SU-DHL-6 (cell line): ENCODE measurements around the gene JSRP1.

Source experiments
- H2AFZ ChIP-seq: fragments of 200-600 bp; sonication (generic); 2 replicates; pipeline ENCODE4 v1.6.1; 2014; ENCODE audit warnings: low read depth, mild to moderate bottlenecking, moderate library complexity, mixed read lengths, antibody characterized with exemption, low read length; ENCODE audit not compliant: severe bottlenecking
- H3F3A ChIP-seq: fragments of 200-600 bp; shearing (Covaris generic); 2 replicates; pipeline ENCODE4 v1.6.0; 2016; ENCODE audit warnings: antibody characterized with exemption, mild to moderate bottlenecking; ENCODE audit not compliant: insufficient read depth
- H3K27ac ChIP-seq: fragments of 200-600 bp; sonication (generic); 2 replicates; pipeline ENCODE4 v1.5.1; 2016; ENCODE audit warnings: low read depth, mild to moderate bottlenecking, low read length, moderate library complexity, mixed read lengths
- H3K27me3 ChIP-seq: fragments of 200-600 bp; sonication (generic), shearing (Covaris generic); 2 replicates; pipeline ENCODE4 v1.6.0; 2014; ENCODE audit warnings: mild to moderate bottlenecking, low read length
- H3K36me3 ChIP-seq: fragments of 200-600 bp; sonication (generic); 2 replicates; pipeline ENCODE4 v1.6.1; 2014; ENCODE audit warnings: mild to moderate bottlenecking, low read length, mixed read lengths
- H3K4me2 ChIP-seq: fragments of 300-600, 200-600 bp; shearing (Covaris generic), sonication (generic); 2 replicates; pipeline ENCODE4 v1.6.0; 2014; ENCODE audit warnings: low read length, low read depth, mild to moderate bottlenecking; ENCODE audit not compliant: poor library complexity, severe bottlenecking
- H3K4me3 ChIP-seq: fragments of 200-600 bp; sonication (generic); 2 replicates; pipeline ENCODE4 v1.5.1; 2014; ENCODE audit warnings: antibody characterized with exemption, low read length, mild to moderate bottlenecking, mixed read lengths; ENCODE audit not compliant: insufficient read depth, poor library complexity, severe bottlenecking
- H3K79me2 ChIP-seq: fragments of 200-600 bp; sonication (generic); 2 replicates; pipeline ENCODE4 v1.6.1; 2014; ENCODE audit warnings: mild to moderate bottlenecking, low read length, moderate library complexity; ENCODE audit not compliant: insufficient read depth
- H3K9ac ChIP-seq: fragments of 200-600 bp; sonication (generic); 2 replicates; pipeline ENCODE4 v1.7.0; 2014; ENCODE audit warnings: mild to moderate bottlenecking, low read length
- H3K9me2 ChIP-seq: fragments of 200-600 bp; sonication (generic); replicated peaks from 2 replicates; pipeline ENCODE4 v1.6.1; 2014; ENCODE audit warnings: low read length; ENCODE audit not compliant: insufficient read depth
- H3K9me3 ChIP-seq: fragments of 200-600 bp; sonication (generic); 2 replicates; pipeline ENCODE4 v1.6.1; 2014; ENCODE audit warnings: low read length, mixed read lengths; ENCODE audit not compliant: insufficient read depth
- H4K20me1 ChIP-seq: fragments of 200-600 bp; sonication (generic); 2 replicates; pipeline ENCODE4 v1.6.1; 2014; ENCODE audit warnings: low read depth, mild to moderate bottlenecking, antibody characterized with exemption, low read length, moderate library complexity, mixed read lengths
- CTCF ChIP-seq: fragments of 200-600 bp; sonication (generic); IDR thresholded peaks from one replicate; pipeline ENCODE4 v1.5.1; 2017; ENCODE audit warnings: antibody characterized with exemption, mild to moderate bottlenecking, low read length, moderate library complexity; ENCODE audit not compliant: insufficient read depth, poor library complexity, severe bottlenecking
- EZH2phosphoT487 ChIP-seq: fragments of 200-600 bp; sonication (generic), shearing (Covaris generic); conservative IDR thresholded peaks from 2 replicates; pipeline ENCODE4 v1.6.1; 2018; ENCODE audit warnings: mild to moderate bottlenecking, antibody characterized with exemption, low read length, moderate library complexity, mixed read lengths

JSRP1 gene

GRCh38 chr19:2223959-2224358 is 32.3 kb downstream of the JSRP1 start:
- no peaks in the 10 kb centered on the region for H3K36me3 ChIP-seq
- peak overlapping the region; percentile 73 for H3K27ac ChIP-seq
- no peaks in the 10 kb centered on the region for H3K9me2 ChIP-seq
- H2AFZ ChIP-seq, result no peak overlapping the region
- no peaks in the 10 kb centered on the region for H3K9me3 ChIP-seq
- TF ChIP-seq EZH2phosphoT487, result no peak
- TF ChIP-seq CTCF, result no peak
- H3K79me2 ChIP-seq, result peaks cover 7% of the 10 kb centered on the region
- H3K4me3 ChIP-seq, result no peak overlapping the region
- H3K27me3 ChIP-seq, result no peaks in the 10 kb centered on the region
- H3F3A ChIP-seq, result peaks cover 24% of the 10 kb centered on the region
- H3K9ac ChIP-seq, result no peak overlapping the region
- H3K4me2 ChIP-seq, result peak overlapping the region; percentile 5
- no peaks in the 10 kb centered on the region for H4K20me1 ChIP-seq

GRCh38 chr19:2223391-2223790 is 32.8 kb downstream of the JSRP1 start:
- H2AFZ ChIP-seq, result no peak overlapping the region
- no peaks in the 10 kb centered on the region for H3K27me3 ChIP-seq
- H3K4me2 ChIP-seq, result peak overlapping the region; percentile 15
- TF ChIP-seq EZH2phosphoT487, result no peak
- no peaks in the 10 kb centered on the region for H3K36me3 ChIP-seq
- no peaks in the 10 kb centered on the region for H4K20me1 ChIP-seq
- peak overlapping the region; percentile 73 for H3K27ac ChIP-seq
- no peaks in the 10 kb centered on the region for H3K9me2 ChIP-seq
- H3F3A ChIP-seq, result peaks cover 23% of the 10 kb centered on the region
- no peaks in the 10 kb centered on the region for H3K9me3 ChIP-seq
- H3K79me2 ChIP-seq, result peaks cover 1% of the 10 kb centered on the region; the same call in 1 of the 2 replicates
- no peak overlapping the region for H3K4me3 ChIP-seq
- H3K9ac ChIP-seq, result peak overlapping the region; percentile 19; the same call in 1 of the 2 replicates

DNA sequence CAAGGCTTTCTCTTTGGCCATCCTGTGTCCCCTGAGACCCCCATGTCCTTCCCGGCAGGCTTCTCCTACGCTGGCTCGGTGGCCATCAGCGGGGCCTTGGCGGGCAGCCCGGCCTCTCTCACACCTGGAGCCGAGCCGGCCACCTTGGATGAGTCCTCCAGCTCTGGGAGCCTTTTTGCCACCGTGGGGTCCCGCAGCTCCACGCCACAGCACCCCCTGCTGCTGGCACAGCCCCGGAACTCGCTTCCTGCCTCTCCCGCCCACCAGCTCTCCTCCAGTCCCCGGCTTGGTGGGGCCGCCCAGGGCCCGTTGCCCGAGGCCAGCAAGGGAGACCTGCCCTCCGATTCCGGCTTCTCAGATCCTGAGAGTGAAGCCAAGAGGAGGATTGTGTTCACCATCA is 34.3 kb downstream of the JSRP1 start:
- no peak overlapping the region for H3K4me2 ChIP-seq
- H3K79me2 ChIP-seq, result no peaks in the 10 kb centered on the region

More for the DNA sequence above, 34.3 kb downstream of the JSRP1 start:
- Histone ChIP-seq H4K20me1 (no peaks in the 10 kb centered on the region), H2AFZ (no peak overlapping the region), H3K9ac (no peak overlapping the region), H3K9me3 (no peaks in the 10 kb centered on the region), H3K9me2 (no peaks in the 10 kb centered on the region), H3K27ac (no peak overlapping the region), H3F3A (peaks cover 13% of the 10 kb centered on the region), H3K27me3 (no peaks in the 10 kb centered on the region), H3K4me3 (no peak overlapping the region), H3K36me3 (no peaks in the 10 kb centered on the region)
- TF ChIP-seq CTCF, result peak; percentile 9
- TF ChIP-seq EZH2phosphoT487, result no peak
